Measurements from ENCODE around the gene L3MBTL4.

GRCh38 chr18:6437937-6438818, 23.5 kb upstream of the L3MBTL4 start:
- TF ChIP-seq CTCF (conservative IDR thresholded peaks at IDR 0.05; ENCODE audit: low read depth, low read length) (no peak), EZH2 (IDR thresholded peaks at IDR 0.05; ENCODE audit: borderline replicate concordance, low read depth, low read length, poor library complexity, severe bottlenecking) (no peak)
